DMS79 treated with DMSO at 0.1 percent for 48 hours (cell line): ENCODE results near the gene IL10RA.
"Not testable (repeated sequence)": the region's sequence is repeated elsewhere in the genome, so short reads cannot be mapped to it uniquely, and the experiment has no call there.

ENCODE experiments used
- DNase-seq: peaks from one replicate; lab custom pipeline; 2025; lab: John Stamatoyannopoulos, UW

Gene IL10RA

DNA sequence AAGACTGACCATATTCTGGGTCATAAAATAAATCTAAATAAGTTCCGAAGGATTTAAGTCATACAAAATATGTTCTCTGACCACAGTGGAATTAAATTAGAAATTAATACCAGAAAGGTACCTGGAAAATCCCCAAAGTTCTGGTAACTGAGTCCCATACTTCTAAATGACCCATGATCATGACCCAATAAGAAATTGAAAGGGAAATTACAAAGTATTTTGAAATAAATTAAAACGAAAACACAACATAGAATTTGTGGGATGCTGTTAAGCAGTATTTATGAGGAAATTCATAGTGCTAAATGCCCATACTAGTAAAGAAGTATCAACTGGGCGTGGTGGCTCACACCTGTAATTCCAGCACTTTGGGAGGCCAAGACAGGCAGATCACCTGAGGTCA is 23.4 kb upstream of the IL10RA start:
- DNase-seq: no peak

DNA sequence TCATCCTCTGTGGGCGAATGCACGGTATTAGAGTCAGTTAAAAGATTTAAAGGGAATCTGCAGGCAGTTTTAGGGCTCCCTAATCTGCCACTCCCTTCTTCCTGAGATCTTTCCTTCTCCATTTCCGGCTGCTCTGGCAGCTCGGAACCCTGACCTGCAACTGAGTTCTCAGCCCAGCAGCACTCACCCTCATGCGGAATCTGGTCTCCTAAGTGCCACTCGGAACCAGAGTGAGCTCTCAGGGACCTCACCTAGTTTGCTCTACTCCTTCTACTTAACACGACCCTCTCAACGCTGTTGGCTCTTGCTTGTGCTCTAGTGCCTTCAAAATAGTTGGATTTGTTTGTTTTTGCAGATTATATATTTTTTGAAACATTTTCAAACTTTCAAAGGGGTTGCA is 19.3 kb upstream of the IL10RA start:
- no peak for DNase-seq

DNA sequence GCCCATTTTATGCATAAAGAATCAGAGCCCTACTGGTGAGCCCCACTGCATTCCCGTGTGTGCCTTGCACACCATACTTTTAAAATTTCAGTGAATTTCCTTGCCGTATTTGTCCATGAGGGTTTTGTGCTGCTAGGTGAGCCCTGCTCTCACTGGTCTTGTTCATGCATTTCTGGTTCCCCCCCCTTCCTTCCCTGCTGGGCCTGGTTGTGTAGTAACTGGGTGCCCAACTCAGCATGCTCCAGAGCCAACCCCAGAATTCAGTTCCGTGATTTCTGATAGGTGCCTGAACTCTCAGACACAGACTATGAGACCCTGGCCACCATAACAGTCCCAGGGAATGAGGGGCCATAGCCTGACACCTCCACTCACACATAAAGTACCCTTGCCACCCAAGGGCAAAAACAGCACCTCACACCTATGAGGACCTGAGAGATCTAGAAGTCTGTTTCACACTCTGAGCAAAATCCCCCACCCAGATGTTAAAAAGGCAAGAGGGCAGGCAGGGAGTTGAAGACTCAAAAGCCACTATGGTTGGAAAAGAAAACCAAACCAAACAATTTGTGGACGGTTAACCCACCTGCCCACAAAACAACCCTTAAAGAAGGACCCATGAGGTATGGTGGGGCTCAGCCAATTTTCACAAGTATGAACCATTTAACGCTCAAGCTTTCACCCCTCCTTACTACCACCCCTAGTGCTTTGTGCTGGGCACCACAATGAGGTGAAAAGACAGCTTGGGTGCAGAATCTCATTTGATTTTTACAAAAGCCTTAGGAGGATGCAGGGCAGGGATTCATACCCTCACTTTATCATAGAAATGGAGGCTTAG is 16.8 kb upstream of the IL10RA start:
- DNase-seq: no peak

DNA sequence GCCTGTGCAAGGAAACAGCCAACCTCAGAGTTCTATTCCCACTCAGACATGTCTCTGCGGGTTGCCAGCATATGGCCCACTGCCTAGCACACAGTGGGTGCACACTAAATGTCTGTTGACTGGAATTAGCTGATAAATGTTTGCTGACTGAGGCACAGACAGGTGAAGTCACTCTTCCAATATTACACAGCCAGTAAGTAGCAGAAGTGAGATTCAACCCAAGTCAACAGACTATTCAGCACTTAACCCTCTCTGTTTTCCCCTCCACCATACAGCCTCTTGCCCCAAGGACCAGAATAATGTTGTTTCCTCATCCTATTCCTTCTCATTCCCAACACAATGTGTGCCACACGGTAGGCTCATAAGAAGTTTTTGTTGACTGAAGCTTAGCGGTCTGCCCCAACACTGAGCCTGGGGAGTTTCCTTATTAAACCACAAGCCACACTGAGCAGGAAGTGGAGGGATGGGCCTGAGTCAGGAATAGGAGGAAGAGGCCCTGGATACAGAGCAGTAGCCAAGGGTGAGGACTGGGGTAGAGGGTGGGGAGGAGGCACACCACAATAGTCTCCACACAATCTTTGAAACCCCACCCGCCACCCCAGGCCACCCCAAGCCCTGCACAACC is 15.7 kb upstream of the IL10RA start:
- no peak for DNase-seq

DNA sequence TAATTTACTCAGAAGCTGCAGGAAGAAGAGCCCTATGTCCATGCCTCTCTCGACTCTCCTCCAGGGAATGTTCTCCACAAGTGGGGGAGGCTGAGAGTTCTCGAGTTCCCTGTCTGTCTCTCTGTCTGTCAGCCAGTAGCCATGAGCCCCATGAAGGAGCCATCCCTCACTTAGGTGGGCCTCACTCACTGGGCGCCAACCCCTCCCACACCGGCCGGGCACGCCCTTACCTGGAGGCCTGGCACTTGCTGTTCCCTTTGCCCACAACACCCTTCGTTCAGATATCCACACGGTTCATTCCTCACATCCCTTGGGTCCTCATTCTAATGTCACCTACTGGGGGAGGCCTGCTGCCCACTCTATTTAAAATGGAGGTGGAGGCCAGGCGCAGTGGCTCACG is 14.2 kb upstream of the IL10RA start:
- DNase-seq: no peak

DNA sequence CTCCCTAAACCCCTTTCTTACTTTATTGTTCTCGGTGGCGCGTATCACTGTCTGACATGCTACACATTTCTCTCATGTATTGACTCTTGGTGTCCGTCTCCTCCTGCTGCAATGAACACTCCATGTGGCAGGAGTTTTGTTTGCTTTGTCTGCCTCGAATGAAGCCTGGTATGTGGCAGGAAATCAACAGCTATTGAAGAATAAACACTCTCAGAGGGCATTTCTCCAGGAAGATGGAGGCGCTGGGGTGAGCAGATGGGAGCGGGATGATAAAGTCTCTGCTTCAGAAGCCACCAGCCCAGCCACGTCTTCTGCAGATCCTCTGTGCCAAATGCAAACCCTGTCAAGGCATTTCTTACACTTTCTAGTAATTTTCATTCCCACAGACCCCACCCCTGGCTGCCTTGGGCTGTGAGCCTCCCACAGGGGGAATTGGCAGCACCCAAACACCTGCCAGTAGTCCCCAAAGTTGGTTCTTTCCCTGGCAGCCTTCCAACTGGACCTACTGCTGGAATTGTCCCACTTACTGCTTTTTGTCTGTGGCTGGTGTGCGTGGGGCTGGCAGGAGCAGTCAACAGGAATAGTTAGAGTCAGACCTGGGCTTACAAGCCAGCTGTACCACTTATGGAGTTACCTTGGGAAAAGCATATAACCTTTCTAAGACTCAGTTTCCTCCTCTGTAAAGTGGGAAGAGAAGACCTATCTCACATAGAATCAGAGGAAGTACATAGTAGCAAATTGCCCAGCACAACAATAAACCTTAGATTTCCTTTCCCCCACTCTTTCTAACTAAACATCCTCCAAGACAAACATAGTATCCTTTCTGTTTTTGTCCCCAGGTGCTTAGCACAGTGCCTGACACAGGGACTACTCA is 13.3 kb upstream of the IL10RA start:
- peak; percentile 94 for DNase-seq

DNA sequence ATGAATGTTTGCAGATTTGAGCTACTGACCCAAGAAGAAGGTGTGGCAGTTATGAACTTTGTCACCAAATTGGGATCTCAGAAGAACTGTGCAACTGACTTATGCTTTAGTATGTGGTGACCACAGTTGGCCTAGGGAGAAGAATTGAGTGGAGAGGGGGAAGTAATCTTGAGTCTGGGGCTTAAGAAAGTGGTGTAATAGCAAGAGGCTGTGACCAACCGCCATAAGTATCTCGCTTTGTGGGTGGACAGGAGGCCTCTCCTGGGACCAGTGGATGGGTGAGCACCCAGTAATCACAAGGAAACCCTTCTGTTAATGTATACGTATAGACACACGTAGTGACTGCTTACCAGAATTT is 12.7 kb upstream of the IL10RA start:
- DNase-seq: no peak

DNA sequence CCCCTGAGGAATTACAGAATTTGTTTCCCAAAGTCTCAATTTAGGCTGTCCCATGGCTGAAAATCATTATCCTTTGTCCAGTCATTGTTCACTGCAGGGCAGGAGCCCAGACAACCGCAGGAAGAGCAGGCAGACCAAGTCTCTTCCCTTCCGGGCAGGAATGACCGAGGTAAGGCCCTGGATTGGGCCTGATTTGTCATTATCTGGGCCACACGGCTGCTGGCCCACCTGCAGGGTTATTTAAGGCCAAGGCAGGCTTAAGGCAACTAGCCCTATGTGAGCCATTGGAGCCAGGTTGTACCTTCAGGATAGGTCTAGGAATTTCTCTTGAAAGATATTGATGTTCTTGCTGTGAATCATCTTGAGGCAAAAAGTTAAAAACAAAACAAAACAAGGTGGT is 9.7 kb upstream of the IL10RA start:
- DNase-seq: no peak

DNA sequence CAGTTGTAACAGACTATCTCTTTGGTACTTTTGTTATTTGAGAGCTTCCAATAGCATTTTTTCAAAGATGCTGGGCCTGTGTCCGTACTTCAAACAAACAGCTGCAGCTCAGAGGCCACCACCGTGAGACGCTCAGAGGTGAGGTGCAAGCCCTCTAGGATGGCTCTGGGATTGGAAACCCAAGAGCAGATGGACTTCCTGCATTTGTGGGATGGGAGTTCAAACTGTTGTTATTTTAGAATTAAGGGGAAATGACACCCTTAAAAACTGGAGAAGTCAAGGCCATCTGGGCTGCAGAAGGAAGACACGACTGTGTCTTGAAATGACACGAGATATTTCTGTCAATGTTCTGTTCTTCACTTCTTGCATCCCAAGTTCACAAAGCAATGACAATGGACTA is 9.2 kb upstream of the IL10RA start:
- DNase-seq: no peak

DNA sequence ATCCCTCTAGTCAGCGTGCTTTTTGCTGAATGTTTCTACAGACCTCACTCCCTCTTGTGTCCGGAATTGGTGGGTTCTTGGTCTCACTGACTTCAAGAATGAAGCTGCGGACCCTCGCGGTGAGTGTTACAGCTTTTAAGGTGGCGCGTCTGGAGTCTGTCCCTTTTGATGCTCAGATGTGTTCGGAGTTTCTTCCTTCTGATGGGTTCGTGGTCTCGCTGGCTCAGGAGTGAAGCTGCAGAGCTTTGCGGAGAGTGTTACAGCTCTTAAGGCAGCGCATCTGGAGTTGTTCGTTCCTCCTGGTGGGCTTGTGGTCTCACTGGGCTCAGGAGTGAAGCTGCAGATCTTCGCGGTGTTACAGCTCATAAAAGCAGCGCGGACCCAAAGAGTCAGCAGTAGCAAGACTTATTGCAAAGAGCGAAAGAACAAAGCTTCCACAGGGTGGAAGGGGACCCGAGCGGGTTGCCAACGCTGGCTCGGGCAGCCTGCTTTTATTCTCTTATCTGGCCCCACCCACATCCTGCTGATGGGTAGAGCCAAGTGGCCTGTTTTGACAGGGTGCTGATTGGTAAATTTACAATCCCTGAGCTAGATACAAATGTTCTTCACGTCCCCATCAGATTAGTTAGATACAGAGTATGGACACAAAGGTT is 8.5 kb upstream of the IL10RA start:
- not testable (repeated sequence) for DNase-seq

DNA sequence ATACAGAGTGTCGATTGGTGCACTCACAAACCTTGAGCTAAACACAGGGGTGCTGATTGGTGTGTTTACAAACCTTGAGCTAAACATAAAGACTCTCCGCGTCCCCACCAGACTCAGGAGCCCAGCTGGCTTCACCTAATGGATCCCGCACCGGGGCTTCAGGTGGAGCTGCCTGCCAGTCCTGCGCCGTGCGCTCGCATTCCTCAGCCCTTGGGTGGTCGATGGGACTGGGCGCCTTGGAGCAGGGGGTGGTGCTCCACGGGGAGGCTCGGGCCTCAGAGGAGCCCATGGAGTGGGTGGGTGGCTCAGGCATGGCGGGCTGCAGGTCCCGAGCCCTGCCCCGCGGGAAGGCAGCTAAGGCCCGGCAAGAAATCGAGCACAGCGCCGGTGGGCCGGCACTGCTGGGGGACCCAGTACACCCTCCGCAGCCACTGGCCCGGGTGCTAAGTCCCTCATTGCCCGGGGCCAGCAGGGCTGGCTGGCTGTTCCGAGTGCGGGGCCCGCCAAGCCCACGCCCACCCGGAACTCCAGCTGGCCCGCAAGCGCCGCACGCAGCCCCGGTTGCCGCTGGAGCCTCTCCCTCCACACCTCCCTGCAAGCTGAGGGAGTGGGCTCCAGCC is 7.8 kb upstream of the IL10RA start:
- not testable (repeated sequence) for DNase-seq

DNA sequence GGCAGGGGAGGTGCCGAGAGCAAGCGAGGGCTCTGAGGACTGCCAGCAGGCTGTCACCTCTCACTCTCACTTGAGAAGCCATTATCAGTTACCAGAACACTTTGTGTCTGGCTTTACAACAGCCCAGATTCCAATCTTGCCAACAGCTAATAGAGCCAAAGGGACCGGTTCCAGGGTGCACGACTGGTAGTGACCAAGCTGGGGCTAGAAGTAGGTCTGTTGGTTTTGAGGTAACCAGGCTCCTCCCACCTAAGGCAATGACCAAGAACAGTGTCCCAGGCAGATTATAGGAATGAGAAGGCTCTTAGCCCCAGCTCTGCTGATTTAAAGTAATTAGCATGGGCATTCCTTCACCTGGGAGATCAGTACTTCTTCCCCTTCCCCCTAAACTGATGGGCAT is 7.2 kb upstream of the IL10RA start:
- no peak for DNase-seq

DNA sequence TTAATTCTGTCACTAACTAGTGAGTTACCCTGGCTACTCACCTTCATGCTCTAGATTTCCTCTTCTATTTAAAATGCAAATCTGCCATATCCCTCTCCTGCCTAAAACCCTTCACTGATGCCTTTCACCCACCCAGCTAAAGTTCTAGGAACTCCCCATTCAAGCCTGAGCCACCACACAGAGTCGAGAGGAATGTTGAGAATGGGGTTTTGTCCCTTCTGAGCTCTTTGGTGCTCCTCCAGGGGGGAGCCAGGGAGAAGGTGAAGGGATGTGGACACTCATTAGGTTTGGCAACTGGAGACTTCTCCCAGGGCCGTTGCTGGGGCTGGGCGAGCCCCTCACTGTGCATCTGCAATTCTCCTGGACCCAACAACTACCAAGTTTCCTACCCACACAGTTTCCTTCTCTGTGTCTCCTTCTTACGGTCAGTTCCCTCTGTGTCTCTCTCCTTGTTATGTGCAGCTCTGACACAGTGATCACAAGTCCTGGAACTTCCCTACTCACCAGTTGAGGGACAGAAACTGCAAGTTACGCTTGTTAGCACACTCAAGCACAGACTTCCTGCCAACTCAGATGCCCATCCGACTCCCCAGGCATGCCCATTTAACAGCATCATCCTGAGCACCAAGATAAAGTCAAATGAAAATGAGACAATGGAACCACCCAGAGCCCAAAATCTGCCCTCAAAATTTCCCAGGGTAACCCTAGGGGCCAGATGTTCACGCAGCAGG is 6.5 kb upstream of the IL10RA start:
- DNase-seq: no peak

DNA sequence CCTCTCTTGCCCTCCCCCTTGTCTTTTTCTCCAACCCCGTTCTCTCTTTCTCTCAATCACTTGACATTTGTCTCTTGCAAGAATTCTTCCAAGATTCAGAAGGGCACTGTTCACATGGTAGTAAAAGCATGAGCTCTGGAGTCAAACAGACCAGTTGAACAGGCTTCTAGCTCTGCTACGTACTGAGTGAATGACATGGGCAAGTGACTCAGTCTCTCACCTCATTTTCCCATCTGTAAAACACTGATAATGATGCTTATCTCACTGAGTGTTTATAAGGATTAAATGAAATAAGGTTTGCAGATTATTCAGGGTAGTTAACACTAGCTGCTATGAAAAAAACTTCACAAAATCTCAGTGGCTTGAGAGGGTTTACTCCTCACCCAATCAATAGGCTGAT is 5.9 kb upstream of the IL10RA start:
- DNase-seq: no peak

DNA sequence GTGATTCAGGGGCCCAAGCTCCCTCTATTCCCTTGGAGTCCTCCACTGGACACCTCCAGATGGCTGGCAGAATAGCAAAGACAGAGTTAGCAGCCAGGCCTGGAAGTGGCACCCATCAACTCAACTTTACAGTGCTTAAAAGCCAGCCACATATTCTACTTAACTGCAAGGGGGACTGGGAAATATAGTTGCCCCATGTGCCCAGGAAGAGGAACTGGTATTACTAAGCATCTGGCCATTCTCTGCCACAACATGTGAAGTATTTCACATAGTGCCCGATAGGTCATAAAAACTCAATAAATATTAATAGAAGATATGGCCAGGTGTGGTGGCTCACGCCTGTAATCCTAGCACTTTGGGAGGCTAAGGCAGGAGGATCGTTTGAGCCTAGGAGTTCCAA is 5.5 kb upstream of the IL10RA start:
- no peak for DNase-seq

DNA sequence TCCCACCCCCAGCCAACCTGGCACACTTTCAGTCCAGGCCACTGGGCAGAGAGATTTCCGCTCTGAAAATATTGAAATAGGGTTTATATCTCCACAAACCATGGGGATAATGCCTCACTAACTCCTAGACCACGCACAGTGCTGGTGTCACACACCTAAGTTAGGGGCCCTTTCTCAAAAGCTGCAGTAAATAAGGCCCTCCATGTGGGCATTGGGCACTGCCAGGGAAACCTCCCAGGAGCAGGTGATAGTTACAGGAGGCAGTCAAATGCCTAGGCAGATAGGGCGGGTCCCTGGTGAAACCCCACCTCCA is 3.1 kb upstream of the IL10RA start:
- DNase-seq: no peak

DNA sequence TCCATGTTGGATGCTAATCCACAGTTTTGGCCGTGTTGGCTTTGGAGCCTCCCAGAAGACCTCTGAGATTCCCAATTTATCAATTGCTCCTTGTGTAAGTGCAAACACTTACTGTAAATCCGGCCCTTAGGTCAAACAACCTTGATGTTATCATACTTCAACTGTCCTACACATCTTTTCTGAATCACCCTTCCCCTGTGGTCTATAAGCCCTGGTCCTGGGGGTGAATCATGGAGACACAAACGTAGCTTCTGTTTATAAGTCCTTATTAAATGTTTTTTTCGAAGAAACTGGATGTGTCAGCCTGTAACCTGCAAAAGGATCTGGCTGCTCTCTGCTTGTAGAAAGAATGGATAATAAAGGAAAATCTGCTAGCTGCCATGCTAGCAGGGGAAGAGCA is 1.7 kb upstream of the IL10RA start:
- DNase-seq: no peak

DNA sequence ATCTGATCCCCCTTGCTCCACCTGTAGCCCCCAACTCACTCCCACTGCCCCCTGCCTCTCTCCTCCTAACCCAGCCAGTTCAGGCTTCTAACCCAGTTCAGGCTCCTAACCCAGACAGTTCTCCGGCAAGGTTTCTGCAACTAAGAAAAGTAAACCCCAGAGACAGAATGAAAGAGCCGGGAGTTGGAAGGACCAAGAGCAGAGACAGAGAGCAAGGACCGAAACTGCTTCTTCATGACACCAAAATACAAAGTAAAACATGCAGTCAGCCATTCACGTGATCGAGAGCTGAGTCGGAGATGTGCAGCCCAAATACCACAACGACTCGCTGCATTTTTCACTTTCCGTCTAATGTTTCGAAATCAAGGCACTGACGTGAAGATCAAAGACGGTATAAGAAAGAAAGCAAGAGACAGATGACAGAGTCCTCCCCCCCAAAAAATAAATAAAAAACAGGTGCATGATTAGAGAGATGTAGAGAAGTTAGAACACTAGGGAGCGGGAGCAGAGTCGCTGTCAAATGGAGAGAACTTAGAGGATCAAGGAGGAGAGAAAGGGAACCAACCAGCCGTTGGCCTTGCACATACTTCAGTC is 884 bp downstream of the IL10RA start:
- no peak for DNase-seq

DNA sequence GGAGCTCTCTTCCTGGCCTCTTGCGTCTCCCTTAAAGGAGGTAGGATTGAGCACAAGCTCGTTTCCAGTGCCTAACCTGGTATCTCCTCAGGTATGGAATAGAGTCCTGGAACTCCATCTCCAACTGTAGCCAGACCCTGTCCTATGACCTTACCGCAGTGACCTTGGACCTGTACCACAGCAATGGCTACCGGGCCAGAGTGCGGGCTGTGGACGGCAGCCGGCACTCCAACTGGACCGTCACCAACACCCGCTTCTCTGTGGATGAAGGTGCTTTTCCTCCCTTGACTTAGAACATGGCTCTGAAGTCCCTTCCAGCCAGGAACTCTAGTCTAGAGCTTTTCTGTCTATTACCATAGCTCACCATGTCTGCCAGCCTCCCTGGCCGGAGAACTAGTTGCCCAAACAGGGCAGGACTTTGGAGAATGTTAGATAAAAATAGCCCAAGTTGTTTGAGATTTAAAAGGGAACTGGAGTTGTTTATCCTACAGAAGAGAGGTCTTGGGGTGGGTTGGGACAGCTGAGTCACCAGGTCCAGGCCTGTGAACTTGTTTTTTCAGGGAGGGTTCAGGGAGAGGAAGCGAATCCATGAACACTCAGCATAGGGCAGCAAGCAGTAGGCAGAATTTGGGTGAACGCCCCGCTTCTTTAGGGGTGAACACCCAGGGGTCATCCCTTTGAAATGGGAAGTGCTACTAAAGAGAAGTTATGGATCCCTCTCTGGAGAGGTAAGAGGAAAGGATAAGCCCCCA is 3.3 kb downstream of the IL10RA start:
- DNase-seq: no peak

DNA sequence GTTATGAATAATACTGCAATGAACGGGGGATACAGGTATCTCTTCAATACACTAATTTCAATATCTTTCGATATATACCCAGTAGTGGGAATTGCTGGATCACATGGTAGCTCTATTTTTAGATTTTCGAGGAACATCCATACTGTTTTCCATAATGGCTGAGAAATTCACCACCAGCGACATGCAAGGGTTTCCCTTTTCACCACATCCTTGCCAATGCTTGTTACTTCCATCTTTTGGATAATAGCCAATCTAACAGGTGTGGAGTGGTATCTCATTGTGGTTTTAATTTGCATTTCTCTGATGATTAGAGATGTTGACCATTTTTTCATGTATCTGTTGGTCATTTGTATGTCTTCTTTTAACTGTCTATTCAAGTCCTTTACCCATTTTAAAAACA is 5.9 kb downstream of the IL10RA start:
- DNase-seq: no peak
